ENCODE measurements around the gene ATP6V0D1. TPM values are rescaled to one million over a fixed set of nuclear protein-coding genes. Genes with fewer than 3 reads are reported as not detected.

The ATP6V0D1 gene
- total RNA-seq, 1 experiment from 2014 or later, result 76.6 TPM

DNA sequence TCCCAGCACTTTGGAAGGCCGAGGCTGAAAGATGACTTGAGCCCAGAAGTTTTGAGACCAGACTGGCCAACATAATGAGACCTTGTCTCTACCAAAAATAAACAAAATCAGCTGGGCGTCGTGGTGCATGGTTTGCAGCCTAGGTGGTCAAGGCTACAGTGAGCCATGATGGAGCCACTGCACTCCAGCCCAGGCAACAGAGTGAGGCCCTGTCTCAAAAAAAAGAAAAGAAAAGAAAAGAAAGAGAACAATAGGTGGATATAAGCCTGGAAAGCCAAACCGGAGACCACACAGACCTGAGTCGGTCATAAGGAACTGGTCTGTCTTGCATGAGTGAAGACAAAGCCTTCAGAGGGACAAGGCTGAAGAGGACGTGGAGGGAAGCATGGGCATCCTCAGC, 14.4 kb downstream of the ATP6V0D1 start:
- Histone ChIP-seq H3K9me3 (ENCODE audit: low read length) (no peaks in the 10 kb centered on the region), H3K4me2 (ENCODE audit: low read length) (no peak overlapping the region), H2AFZ (ENCODE audit: low read length) (no peak overlapping the region), H3K4me1 (ENCODE audit: insufficient read depth, low read length) (peaks cover 5% of the 10 kb centered on the region), H3K9me2 (replicated peaks; ENCODE audit: low read length) (no peaks in the 10 kb centered on the region), H3K27ac (ENCODE audit: low read length) (no peak overlapping the region), H3K4me3 (ENCODE audit: low read length) (no peak overlapping the region), H3K79me2 (ENCODE audit: low read length) (peaks cover 48% of the 10 kb centered on the region), H3K36me3 (ENCODE audit: low read depth, low read length) (no peaks in the 10 kb centered on the region), H3K27me3 (ENCODE audit: low read length) (no peaks in the 10 kb centered on the region), H4K20me1 (ENCODE audit: low read length) (peaks cover 6% of the 10 kb centered on the region; the same call in 1 of the 2 replicates), H3K9ac (ENCODE audit: low read length) (no peak overlapping the region), H3F3A (ENCODE audit: low read length, unreplicated experiment) (no peaks in the 10 kb centered on the region)
- TF ChIP-seq, protein P1, sequence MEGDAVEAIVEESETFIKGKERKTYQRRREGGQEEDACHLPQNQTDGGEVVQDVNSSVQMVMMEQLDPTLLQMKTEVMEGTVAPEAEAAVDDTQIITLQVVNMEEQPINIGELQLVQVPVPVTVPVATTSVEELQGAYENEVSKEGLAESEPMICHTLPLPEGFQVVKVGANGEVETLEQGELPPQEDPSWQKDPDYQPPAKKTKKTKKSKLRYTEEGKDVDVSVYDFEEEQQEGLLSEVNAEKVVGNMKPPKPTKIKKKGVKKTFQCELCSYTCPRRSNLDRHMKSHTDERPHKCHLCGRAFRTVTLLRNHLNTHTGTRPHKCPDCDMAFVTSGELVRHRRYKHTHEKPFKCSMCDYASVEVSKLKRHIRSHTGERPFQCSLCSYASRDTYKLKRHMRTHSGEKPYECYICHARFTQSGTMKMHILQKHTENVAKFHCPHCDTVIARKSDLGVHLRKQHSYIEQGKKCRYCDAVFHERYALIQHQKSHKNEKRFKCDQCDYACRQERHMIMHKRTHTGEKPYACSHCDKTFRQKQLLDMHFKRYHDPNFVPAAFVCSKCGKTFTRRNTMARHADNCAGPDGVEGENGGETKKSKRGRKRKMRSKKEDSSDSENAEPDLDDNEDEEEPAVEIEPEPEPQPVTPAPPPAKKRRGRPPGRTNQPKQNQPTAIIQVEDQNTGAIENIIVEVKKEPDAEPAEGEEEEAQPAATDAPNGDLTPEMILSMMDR (conservative IDR thresholded peaks at IDR 0.05; ENCODE audit: low read depth, low read length), result no peak
- TF ChIP-seq EZH2phosphoT487 (IDR thresholded peaks at IDR 0.05; ENCODE audit: borderline replicate concordance, low read length) (no peak), EZH2 (IDR thresholded peaks at IDR 0.05; ENCODE audit: low read length, unreplicated experiment) (no peak)
- ChIA-PET CTCF (interaction anchor here (1.1 kb wide), 1 partner anchor 39 kb away, joined by 4 read pairs; no protein-coding TSS in a partner anchor), POLR2A (ENCODE audit: unreplicated experiment) (no interaction called here)
- ATAC-seq (no peak), DNase-seq (no peak)
- BruUV-seq (replicated peaks), result no TSS peak
- intact Hi-C loops (cut with micrococcal nuclease), result no loop called here

DNA sequence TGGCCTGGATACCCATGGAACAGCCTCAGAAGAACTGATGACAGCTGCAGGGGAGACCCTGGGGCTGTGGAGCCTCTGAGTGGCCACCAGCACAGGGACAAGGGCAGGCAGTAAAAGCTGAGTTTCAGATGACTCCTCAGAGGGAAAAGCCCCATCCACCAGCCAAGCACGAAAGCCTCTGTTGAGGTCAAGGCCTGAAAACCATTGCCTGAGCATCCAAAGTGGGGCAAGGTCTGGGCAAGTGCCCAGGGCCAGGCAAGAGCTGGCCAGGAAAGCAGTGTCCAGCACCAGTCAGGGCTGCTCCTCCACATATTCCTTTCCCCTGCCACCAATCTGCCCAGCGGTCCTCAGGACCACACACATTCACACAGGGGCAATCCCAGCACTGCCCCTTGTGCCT, 16.4 kb downstream of the ATP6V0D1 start:
- H3K4me2 ChIP-seq (ENCODE audit: low read length), result no peak overlapping the region
- H3K9me2 ChIP-seq (replicated peaks; ENCODE audit: low read length), result no peaks in the 10 kb centered on the region
- H3K79me2 ChIP-seq (ENCODE audit: low read length), result peaks cover 30% of the 10 kb centered on the region
- no TSS peak for BruUV-seq (replicated peaks)
- no peaks in the 10 kb centered on the region for H3K36me3 ChIP-seq (ENCODE audit: low read depth, low read length)
- H3K9ac ChIP-seq (ENCODE audit: low read length), result no peak overlapping the region
- intact Hi-C loops (cut with micrococcal nuclease), result no loop called here
- H3K9me3 ChIP-seq (ENCODE audit: low read length), result no peaks in the 10 kb centered on the region
- no peaks in the 10 kb centered on the region for H3F3A ChIP-seq (ENCODE audit: low read length, unreplicated experiment)
- no peak overlapping the region for H2AFZ ChIP-seq (ENCODE audit: low read length)
- ChIA-PET CTCF (interaction anchor here (0.6 kb wide), 1 partner anchor 113 kb away, joined by 3 read pairs; no protein-coding TSS in a partner anchor), POLR2A (ENCODE audit: unreplicated experiment) (no interaction called here)
- no peak for TF ChIP-seq EZH2phosphoT487 (IDR thresholded peaks at IDR 0.05; ENCODE audit: borderline replicate concordance, low read length)
- no peak for TF ChIP-seq EZH2 (IDR thresholded peaks at IDR 0.05; ENCODE audit: low read length, unreplicated experiment)
- TF ChIP-seq, protein P1 (conservative IDR thresholded peaks at IDR 0.05; ENCODE audit: low read depth, low read length), result no peak
- H3K27ac ChIP-seq (ENCODE audit: low read length), result no peak overlapping the region
- peaks cover 5% of the 10 kb centered on the region for H3K4me1 ChIP-seq (ENCODE audit: insufficient read depth, low read length)
- ATAC-seq (no peak), DNase-seq (no peak)
- H3K4me3 ChIP-seq (ENCODE audit: low read length), result no peak overlapping the region
- peaks cover 6% of the 10 kb centered on the region; the same call in 1 of the 2 replicates for H4K20me1 ChIP-seq (ENCODE audit: low read length)
- no peaks in the 10 kb centered on the region for H3K27me3 ChIP-seq (ENCODE audit: low read length)

- no peak for ATAC-seq
- Histone ChIP-seq H3K27me3 (ENCODE audit: low read length) (no peaks in the 10 kb centered on the region), H3K27ac (ENCODE audit: low read length) (no peak overlapping the region), H3K4me2 (ENCODE audit: low read length) (no peak overlapping the region), H3K36me3 (ENCODE audit: low read depth, low read length) (no peaks in the 10 kb centered on the region), H3K4me1 (ENCODE audit: insufficient read depth, low read length) (peaks cover 5% of the 10 kb centered on the region), H3F3A (ENCODE audit: low read length, unreplicated experiment) (no peaks in the 10 kb centered on the region), H3K79me2 (ENCODE audit: low read length) (peaks cover 27% of the 10 kb centered on the region), H3K9me2 (replicated peaks; ENCODE audit: low read length) (no peaks in the 10 kb centered on the region), H3K9ac (ENCODE audit: low read length) (no peak overlapping the region), H4K20me1 (ENCODE audit: low read length) (peaks cover 6% of the 10 kb centered on the region; the same call in 1 of the 2 replicates), H3K4me3 (ENCODE audit: low read length) (no peak overlapping the region), H3K9me3 (ENCODE audit: low read length) (no peaks in the 10 kb centered on the region), H2AFZ (ENCODE audit: low read length) (no peak overlapping the region)
- ChIA-PET POLR2A (ENCODE audit: unreplicated experiment) (no interaction called here), CTCF (no interaction called here)
- intact Hi-C loops (cut with micrococcal nuclease), result no loop called here
- no TSS peak for BruUV-seq (replicated peaks)
- TF ChIP-seq EZH2 (IDR thresholded peaks at IDR 0.05; ENCODE audit: low read length, unreplicated experiment) (no peak), EZH2phosphoT487 (IDR thresholded peaks at IDR 0.05; ENCODE audit: borderline replicate concordance, low read length) (no peak)
- TF ChIP-seq, protein P1 (conservative IDR thresholded peaks at IDR 0.05; ENCODE audit: low read depth, low read length), result no peak
- DNase-seq, result no peak
Measured at GRCh38 chr16:67463691-67464090, 17.3 kb downstream of the ATP6V0D1 start.

Measured in PC-3 (cell line).